ENCODE data around the gene ZNF705A. TPM values are rescaled to one million over a fixed set of nuclear protein-coding genes. Genes with fewer than 3 reads are reported as not detected.

Gene ZNF705A
- total and polyA plus RNA-seq, 10 of the 15 experiments (the other 5 are each of a cell fraction or from before 2014, with no cell fraction given), result 0.04 TPM; not detected in 9

- peak within 1 kb of the TSS; percentile 35 for H3K27ac ChIP-seq (ENCODE audit: control insufficient read depth, insufficient read depth)
- ChIA-PET CTCF (interaction anchor here (0.9 to 1.3 kb wide), 2 partner anchors 14 to 108 kb away, joined by 3 to 5 read pairs; no protein-coding TSS in a partner anchor), SMC1A (ENCODE audit: uncharacterized antibody, unreplicated experiment) (no interaction called here), POLR2A (no interaction called here), RAD21 (ENCODE audit: unreplicated experiment) (no interaction called here)
- ATAC-seq, result no peak
- H3K27me3 ChIP-seq (replicated peaks in 1 of 2; ENCODE audit: control insufficient read depth in 2 of 2, insufficient read depth in 2 of 2, low read length in 1 of 2), result no peaks in the 10 kb centered on the region
- H2AFZ ChIP-seq (ENCODE audit: control insufficient read depth, low read depth, low read length), result peak within 1 kb of the TSS; percentile 70
- 40% methylated on average over 5 of the region's 5 CpGs for WGBS (ENCODE audit: insufficient coverage, insufficient replicate concordance, low lambda C conversion rate, missing lambda C conversion rate)
- no peak for DNase-seq (ENCODE audit: low read depth, low spot score)
- no peaks in the 10 kb centered on the region for H3K36me3 ChIP-seq (ENCODE audit: control insufficient read depth in 2 of 2, insufficient read depth in 2 of 2, low read length in 1 of 2)
- intact Hi-C loops (cut with micrococcal nuclease; ENCODE audit: unreplicated experiment) (no loop called here), in situ Hi-C loops (cut with MboI) (loop anchor here (25.0 kb wide), 1 partner anchor 264 kb away; no protein-coding TSS in a partner anchor)
- no peak for FAIRE-seq
- TF ChIP-seq CEBPZ (IDR thresholded peaks at IDR 0.05; ENCODE audit: low read depth, low read length) (no peak), RUNX3 (IDR thresholded peaks at IDR 0.05; ENCODE audit: low read length) (peak; percentile 61)
- H4K20me1 ChIP-seq (ENCODE audit: control insufficient read depth, insufficient read depth), result no peaks in the 10 kb centered on the region
- BruUV-seq (replicated peaks), result no TSS peak
- H3K79me2 ChIP-seq (ENCODE audit: control insufficient read depth, insufficient read depth, low read length), result no peaks in the 10 kb centered on the region
- H3K4me1 ChIP-seq (ENCODE audit: control insufficient read depth, insufficient read depth, low read length), result peaks cover 6% of the 10 kb centered on the region; the same call in 1 of the 2 replicates
- peak within 1 kb of the TSS; percentile 28 for H3K4me2 ChIP-seq (ENCODE audit: control insufficient read depth, insufficient read depth)
- peak within 1 kb of the TSS; percentile 61; the same call in 1 of the 2 replicates for H3K4me3 ChIP-seq
- no peaks in the 10 kb centered on the region for H3K9me3 ChIP-seq (replicated peaks; ENCODE audit: control insufficient read depth, insufficient read depth, low read length)
- no peak within 1 kb of the TSS for H3K9ac ChIP-seq (ENCODE audit: control insufficient read depth, insufficient read depth, low read length)
Measured at GRCh38 chr12:8123124-8123912, 33.5 kb upstream of the ZNF705A start, which contains the start of gene CLEC4A. Gene CLEC4A (plus strand): TSS chr12:8123617. CDS start chr12:8123879, 262 bp downstream.

Measured in GM12878 (cell line).